Epidermal melanocyte (primary cell): Measurements from ENCODE around the gene SMDT1.
"Not testable (repeated sequence)": the region's sequence is repeated elsewhere in the genome, so short reads cannot be mapped to it uniquely, and the experiment has no call there.

Experiments
- DNase-seq: peaks from one replicate; pipeline ENCODE4 v3.0.0; 2011; ENCODE audit warnings: low spot score; ENCODE audit not compliant: insufficient read length

SMDT1 gene

DNA sequence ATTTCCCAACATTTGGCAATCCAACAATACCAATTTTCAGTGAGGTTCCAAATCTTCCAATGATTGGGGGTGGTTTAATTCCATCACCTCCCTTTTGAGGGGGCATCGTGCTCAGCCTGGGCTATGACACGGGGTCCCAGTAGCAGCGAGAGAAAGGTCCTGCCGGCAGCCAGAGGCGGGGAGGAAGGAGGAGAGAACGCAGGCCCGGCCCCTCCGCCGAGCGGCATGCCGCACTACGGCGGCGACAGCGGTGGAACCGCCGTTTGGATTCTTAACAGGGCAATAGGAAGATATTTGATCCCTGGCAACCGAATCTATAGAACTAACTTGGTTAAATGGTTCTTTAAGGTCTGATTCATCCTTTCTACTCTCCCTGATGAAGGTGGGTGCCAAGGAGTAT, 29.3 kb downstream of the SMDT1 start:
- DNase-seq = no peak

DNA sequence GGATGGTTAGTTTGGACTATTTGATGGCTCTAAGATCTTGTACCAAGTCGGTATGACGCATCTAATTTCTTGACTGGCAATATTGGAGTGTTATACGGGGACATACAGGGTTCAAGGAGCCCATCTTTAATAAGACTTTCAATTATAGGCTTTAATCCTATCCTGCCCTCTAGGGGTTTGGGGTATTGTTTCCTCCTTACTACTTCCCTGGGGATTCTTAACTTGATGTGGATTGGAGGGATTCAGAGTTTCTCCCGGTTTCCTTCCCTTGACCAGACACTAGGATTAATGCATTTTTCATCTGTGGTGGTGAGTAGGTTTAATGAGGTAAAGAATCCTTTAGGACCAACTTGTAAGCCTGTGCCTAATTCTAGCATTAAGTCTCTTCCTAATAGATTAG, 32.3 kb downstream of the SMDT1 start:
- no peak for DNase-seq

DNA sequence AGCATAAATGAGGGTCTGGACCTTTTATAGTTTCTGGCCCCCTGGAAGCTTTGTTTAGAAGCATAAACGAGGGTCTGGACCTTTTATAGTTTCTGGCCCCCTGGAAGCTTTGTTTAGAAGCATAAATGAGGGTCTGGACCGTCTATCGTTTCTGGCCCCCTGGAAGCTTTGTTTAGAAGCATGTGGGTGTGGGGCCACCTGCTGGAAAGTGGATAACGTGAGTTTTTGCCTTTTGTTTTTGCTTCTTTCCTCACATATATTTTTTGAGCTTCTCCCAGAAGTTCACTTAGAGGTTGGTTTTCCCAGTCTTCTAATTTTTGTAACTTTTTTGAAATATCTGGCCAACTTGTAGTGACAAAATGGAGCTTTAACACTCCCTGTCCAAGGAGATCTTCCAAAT, 33.3 kb downstream of the SMDT1 start:
- DNase-seq = not testable (repeated sequence)

DNA sequence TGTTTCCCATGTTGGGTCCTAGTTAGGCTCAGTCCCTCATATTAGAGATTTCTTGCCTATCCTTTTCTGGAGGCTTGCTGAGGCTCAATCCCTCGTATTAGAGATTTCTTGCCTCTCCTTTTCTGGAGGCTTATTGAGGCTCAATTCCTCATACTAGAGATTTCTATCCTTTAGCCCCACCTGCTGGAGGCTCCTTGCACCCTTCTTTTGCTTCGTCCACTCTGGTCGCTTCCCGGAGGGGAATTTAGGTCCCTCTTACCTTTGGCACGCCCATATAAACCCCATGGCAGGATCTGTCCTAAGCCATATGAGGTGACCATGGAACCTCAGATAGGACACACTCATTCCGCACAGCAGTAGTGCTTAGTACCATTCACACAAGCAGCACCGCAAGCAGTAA, 35.2 kb downstream of the SMDT1 start:
- no peak for DNase-seq

DNA sequence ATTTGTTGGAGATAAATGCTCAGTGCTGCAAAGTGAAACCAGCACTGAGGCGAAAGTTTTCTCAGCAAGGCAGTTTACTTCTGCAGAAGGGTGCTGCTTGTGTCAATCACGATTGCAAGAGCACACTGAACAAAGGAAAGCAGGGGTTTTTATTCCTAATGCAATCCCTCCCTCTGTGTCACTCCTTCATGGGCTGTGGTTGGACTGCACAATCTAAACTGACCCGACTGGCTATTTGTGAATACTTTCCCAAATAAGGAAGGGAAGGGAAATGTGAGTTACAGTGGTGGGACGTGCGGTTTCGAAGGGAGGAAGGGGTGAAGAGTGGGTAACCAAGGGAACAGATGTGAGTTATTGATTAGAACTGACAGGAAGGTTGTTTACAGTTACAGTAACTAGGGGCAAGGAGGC, 35.9 kb downstream of the SMDT1 start:
- DNase-seq = not testable (repeated sequence)

DNA sequence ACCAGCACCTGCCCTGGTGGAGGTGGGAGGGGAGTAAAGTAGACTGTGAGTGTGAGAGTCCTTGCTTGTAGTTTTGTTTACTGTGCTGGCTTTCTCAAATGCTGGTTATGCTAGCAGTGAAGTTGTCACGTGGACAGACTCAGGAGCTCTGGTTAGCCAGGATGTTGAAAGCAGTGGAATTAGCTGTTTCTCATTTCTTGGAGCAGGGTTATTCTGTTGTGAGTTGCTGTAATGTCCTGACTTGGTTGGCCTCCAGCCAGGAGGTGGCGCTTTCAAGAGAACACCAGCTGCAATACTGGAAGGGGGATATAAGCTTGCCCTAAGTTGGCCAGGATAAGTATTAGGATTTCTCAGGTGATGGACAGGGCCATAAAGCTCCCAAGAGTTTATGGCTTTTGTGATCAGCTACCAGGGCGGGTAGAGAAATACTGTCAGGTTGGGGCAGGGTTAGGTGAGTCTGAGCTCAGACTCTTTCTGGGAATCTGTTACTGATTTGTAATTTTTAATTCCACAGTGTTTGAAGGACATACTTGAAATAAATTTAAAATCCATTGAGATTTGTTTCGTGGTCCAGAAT, 37.4 kb downstream of the SMDT1 start:
- DNase-seq = no peak

DNA sequence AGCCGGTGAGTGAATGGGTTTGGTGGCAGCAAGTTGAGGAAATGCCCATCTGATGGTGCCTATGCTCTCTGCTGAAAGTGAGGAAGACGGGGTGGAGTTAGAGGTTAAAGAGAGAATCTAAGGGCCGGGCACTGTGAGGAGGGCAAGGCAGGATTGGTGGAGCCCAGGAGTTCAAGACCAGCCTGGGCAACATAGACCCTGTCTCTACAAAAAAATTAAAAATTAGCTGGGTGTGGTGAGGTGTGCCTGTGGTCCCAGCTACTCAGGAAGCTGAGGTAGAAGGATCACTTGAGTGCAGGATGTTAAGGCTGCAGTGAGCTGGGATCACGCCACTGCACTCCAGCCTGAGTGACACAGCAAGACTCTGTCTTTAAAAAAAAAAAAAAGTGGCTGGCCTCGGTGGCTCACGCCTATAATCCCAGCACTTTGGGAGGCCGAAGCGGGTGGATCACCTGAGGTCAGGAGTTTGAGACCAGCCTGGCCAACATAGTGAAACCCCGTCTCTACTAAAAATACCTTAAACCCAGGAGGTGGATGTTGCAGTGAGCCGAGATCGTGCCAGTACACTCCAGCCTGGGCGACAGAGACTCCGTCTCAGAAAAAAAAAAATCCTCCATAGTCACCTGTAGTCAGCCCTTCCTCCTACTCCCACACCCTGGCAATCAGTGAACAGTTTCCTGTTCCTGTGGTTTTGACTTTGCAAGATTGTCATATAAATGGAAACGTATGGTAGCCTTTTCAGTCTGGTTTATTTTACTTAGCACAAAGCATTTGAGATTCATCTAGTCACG, 40.9 kb downstream of the SMDT1 start:
- not testable (repeated sequence) for DNase-seq

DNA sequence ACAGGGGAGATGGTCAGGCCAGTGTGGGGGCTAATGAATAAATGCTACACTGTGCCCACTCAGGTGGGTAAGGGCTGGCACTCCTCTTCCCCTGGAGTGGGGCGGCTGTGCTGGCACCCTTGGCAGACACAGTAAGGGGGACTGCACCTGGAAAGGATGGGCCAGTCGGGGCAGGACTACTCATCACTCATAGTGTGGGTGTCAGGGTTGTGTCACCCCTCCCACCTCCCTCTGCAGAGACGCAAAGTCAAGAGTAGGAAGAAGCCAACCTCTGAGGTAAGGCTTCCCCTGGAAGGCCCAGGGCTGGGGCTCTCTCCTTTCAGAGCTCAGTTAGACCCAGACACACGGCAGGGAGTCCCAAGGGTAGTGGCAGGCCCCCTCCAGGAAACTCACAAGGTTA, 44.0 kb downstream of the SMDT1 start:
- not testable (repeated sequence) for DNase-seq

DNA sequence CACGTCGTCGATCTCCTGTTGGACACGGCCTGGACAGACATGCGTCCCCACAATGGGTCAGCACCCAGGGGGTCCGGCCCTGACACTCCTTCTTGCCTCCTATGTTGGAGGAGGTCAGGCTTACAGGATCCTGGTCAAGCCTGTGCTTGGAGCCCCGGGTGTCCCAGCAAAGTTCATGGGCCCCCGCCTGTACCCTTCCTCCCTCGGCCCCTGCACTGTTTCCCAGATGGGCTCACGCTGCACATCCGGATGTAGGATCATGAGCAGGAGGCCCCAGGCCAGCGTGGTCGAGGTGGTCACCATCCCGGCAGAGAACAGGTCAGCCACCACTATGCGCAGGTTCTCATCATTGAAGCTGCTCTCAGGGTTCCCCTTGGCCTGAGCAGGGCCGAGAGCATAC, 48.1 kb downstream of the SMDT1 start:
- DNase-seq = no peak

DNA sequence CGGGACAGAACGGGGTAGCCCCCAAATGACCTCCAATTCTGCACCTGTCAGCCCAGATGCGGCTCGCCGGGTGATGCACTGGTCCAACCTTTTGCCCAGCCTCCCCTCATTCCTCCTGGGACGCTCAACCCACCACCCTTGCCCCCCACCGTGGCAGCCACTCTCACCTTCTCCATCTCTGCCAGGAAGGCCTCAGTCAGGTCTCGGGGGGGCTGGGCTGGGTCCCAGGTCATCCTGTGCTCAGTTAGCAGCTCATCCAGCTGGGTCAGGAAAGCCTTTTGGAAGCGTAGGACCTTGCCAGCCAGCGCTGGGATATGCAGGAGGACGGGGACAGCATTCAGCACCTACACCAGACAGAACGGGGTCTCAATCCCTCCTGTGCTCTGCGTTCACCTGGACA, 48.5 kb downstream of the SMDT1 start:
- DNase-seq = not testable (repeated sequence)

DNA sequence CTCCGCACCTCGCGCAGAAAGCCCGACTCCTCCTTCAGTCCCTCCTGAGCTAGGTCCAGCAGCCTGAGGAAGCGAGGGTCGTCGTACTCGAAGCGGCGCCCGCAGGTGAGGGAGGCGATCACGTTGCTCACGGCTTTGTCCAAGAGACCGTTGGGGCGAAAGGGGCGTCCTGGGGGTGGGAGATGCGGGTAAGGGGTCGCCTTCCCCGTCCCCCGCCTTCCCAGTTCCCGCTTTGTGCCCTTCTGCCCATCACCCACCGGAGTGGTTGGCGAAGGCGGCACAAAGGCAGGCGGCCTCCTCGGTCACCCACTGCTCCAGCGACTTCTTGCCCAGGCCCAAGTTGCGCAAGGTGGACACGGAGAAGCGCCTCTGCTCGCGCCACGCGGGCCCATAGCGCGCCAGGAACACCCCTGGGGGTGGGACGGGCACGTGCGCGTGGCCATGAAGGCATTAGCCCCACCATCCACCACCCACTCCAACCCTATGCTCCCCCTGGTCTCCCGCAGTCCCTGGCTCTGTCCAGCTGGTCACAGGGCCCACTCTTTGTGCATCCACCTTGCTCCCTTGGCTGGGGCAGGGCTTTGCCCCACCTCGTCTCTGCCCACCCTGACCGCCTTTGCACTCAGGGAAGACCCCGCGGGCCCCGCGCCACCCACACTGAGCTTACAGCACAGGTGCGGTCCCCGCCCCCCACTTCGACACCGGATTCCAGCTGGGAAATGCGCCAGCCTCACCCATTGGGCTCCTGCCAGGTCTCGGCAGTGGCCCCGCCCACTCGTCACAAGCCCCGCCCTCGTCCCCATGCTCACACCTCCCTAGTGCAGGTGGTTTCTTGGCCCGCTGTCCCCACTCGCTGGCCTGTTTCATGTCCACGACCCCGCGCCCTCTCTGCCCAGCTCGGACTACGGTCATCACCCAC, 49.5 kb downstream of the SMDT1 start:
- DNase-seq = not testable (repeated sequence)

DNA sequence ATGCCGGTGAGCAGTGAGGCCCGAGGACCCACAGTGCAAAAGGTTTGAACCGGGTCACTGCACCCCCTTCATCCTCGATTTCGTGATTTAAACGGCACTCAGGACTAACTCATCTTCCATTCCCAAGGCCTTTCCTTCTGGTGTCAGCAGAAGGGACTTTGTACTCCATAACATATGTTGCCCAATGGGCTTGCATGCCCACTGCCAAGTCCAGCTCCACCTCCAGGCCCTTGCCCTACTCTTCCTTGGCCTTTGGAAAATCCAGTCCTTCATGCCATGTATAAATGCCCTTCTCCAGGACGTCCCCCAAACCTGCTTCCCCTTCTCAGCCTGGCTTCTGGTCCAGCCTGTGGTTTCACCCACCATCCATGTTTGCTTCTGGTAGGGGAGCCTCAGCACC, 50.7 kb downstream of the SMDT1 start:
- not testable (repeated sequence) for DNase-seq

DNA sequence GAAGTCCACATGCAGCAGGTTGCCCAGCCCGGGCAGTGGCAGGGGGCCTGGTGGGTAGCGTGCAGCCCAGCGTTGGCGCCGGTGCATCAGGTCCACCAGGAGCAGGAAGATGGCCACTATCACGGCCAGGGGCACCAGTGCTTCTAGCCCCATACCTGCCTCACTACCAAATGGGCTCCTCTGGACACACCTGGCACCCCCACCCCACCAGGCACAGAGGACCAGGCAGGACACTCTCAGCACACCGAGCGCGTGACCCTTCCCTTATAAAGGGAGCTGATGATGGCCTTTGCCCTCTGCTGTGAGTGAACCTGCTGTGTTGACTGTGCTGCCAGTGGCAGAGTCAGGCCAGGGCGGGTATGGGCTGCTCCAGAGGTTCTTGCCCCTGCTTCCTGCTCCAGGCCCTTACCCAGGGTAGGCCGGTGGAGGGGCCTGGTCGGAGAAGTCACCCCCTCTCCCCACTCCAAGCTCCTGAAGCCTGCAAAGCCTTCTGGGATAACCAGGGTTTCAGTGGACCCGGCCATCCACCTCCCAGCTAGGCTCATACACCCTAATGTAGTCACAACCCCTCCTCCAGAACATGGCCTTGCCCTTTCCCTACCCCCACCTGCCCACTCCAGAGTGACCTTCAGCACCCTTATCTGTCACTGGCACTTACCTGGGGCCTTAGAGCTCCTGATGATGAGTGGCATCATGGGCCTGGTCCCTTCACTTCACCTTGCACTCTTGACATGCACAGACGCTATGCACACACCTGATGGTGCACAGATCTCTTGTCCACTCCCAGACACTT, 51.3 kb downstream of the SMDT1 start, which contains the start of gene CYP2D6:
Gene CYP2D6 (minus strand): TSS at position 172 of the 793 bp plus-strand sequence. CDS start 19 bp downstream, at position 153.
- not testable (repeated sequence) for DNase-seq

DNA sequence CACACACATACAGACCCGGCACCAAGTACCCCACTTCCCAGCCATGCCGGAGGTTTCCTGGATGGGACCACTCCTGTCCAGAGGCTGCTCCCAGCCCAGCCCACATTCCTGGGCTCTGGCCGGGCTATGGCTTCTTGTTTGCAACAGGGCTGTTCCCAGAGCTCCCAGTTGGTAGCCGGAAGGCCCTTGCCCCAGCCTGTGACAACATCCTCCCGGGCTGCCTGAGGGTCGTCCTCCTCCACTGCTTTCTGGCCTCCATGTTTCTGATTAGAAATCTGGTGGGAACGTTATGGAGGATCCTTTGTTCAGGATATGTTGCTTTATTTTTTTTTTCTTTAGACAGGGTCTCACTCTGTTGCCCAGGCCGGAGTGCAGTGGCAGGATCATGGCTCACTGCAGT, 52.1 kb downstream of the SMDT1 start:
- DNase-seq = no peak

DNA sequence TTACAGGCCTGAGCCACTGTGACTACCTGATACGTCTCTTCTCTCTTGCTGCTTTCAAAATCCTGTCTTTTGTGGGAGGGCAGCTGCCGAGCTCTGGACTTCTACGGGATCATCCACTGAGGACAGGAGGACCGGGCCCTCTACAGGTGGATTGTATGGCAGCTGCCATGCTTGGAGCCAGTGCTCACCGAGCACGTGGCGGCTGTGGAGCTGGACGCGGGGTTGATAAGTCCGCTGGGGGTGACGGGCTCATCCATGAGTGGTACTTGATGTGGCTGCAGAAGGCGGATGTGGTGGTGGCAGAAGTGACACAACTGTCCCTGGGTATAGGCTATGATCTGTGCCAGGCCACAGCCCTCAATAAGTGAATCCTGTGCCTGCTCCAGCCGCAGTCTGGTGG, 53.0 kb downstream of the SMDT1 start:
- no peak for DNase-seq
